Measurements from ENCODE around the gene IDH3B.
A peak's percentile ranks its signal among the peaks of the same experiment; 100 is the strongest.
"Not testable (repeated sequence)": the region's sequence is repeated elsewhere in the genome, so short reads cannot be mapped to it uniquely, and the experiment has no call there.

Gene IDH3B

DNA sequence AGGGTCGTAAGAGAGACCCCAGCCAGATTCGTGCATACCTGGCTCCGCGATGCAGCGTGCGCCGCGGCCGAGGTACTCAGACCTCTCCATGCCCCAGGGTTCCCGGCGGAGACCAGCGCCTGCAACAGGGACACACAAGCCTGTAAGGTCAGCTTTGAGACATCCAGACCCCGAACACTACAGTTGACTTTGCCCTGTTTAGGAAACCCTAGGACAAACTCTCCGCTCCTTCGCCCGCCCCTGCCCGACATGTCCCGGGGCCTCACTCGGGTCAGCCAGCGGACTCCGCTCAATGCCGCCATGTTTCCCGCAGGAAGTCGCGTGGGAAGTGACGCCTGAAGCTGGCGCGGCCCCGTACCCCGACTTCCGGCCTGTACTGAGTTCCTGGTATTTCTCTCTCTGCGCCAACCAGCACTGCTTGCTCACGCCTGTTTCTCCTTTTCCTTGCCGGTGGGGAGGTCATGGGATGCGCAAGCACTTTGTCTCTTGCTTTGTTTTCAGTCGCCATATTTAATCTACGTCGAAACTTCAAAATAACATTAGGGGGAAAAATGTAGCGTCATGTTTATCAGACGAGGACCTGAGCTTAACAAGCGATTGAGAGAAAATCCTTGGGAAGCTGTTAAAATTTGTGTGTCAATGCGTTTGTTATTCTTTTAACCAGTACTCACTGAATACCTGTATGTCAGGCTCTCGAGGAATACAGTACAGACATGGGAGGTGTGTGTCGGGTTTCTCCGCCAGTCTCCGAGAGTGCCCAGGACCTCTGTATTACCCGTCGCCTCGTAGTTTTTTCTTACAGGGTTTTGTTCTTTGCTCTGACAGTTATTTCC is at the start of gene IDH3B:
IDH3B (minus strand) TSS at position 330 of the 833 bp plus-strand sequence; CDS start at position 302, 28 bp downstream.
- H3K4me3 ChIP-seq (ENCODE audit: low read depth, low read length): peak within 1 kb of the TSS; percentile 65
- peak; percentile 69 for DNase-seq (ENCODE audit: low read depth)

GRCh38 chr20:2713285-2713684 is 49.3 kb upstream of the IDH3B start:
- H3K4me3 ChIP-seq (ENCODE audit: low read depth, low read length): no peak overlapping the region
- no peak for DNase-seq (ENCODE audit: low read depth)

- no peak overlapping the region for H3K4me3 ChIP-seq (ENCODE audit: low read depth, low read length)
- no peak for DNase-seq (ENCODE audit: low read depth)
Measured at GRCh38 chr20:2709205-2709981, 45.4 kb upstream of the IDH3B start.

GRCh38 chr20:2708665-2709064 is 44.6 kb upstream of the IDH3B start:
- H3K4me3 ChIP-seq (ENCODE audit: low read depth, low read length): no peak overlapping the region
- DNase-seq (ENCODE audit: low read depth): no peak

- DNase-seq (ENCODE audit: low read depth): no peak
- H3K4me3 ChIP-seq (ENCODE audit: low read depth, low read length): no peak overlapping the region
Measured at GRCh38 chr20:2708073-2708415, 44.0 kb upstream of the IDH3B start.

DNA sequence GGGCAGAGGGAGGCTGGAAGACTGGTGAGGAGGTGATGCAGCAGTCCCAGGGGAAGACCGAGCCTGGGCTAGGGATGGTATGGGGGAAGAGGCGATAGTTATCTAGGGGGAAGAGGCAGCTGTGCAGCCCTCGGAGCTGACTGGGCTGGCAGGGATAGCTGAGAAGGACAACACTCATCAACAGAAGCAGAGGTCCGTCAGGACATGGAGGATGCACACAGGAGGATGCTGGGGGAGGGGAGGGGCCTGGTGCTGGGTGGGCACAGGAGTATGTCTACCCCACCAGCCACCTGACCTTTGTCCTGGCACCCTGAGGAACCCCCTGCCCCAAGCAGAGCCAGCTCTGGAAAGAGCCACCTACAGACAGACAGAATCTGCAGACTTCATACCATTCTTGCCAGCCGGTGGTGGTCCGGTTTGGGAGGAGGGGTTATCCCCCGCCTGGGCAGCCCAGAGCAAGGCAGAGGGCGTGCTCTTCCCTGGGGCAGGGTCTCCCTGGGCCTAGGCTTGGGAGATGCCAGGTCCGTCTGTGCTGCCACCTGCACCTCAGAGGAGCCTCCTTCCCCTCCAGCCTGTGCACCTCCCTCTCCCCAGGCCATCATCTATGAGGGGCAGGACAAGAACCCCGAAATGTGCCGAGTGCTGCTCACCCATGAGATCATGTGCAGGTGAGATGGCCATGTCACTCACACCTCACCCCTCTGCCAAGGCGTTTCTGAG is 43.5 kb upstream of the IDH3B start:
- H3K4me3 ChIP-seq (ENCODE audit: low read depth, low read length): no peak overlapping the region
- DNase-seq (ENCODE audit: low read depth): no peak

DNA sequence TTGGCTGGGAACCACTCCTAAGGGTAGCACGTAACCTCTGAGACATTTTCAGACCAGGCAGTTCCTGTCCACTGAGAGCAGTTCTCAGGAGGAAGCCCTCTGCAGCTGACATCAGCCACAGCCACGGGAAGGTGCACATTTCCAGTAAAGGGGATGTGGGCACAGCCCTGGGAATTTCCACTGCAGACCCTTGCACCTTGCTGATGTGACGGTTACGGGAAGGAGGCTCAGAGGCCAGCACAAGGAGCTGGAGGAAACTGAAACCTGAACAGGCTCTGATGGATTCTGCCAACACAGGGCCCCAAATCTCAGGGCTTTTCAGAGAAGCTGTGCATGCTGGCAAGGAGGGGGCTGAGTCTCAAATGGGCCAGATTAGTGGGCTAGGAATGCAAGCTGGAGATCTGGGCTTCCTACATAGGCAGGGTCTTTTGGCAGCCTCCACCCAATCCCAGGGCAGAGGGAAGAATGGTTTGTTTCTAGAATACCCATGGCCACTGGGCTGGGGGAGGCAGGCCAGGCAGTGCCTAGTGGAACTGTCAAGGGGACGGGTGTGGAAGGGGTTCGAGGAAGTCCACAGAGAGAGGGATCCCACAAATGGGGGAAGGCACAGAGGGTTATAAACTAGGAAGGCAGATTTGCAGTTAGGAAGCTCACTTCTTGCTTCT is 42.8 kb upstream of the IDH3B start:
- H3K4me3 ChIP-seq (ENCODE audit: low read depth, low read length): no peak overlapping the region
- DNase-seq (ENCODE audit: low read depth): no peak

GRCh38 chr20:2705931-2706645 is 42.1 kb upstream of the IDH3B start:
- no peak for DNase-seq (ENCODE audit: low read depth)
- no peak overlapping the region for H3K4me3 ChIP-seq (ENCODE audit: low read depth, low read length)

DNA sequence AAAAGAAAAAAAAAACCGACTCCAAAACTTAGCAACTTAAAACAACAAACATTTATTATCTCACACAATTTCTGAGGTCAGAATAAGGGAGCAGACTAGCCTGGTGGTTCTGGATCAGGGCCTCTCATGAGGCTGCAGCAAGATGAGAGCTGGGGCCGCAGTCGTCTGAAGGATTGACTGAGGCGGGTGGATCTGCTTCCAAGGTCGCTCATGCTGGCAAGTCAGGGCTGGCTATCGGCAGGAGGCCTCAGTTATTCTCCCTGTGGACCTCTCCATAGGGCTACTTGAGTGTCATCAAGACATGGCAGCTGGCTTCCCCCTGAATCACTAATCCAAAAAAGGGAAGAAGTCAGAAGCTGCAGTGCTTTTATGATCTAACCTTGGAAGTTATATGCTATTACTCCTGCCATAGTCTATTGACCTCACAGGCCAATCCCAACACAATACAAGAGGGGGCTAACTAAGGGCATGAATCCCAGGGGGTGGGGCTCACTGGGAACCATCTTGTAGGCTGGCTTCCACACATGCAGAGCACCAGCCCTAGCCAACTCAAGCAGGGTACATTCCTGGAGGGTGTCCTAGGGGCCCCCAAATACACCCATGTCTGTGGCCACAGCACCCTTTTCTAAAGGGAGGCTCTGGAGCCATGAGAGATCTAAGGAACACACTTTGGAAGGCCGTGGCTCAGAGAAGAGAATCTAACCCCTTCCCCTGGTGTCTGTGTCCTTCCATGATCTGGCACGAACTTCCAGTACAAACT is 39.9 kb upstream of the IDH3B start:
- no peak overlapping the region for H3K4me3 ChIP-seq (ENCODE audit: low read depth, low read length)
- DNase-seq (ENCODE audit: low read depth): no peak

DNA sequence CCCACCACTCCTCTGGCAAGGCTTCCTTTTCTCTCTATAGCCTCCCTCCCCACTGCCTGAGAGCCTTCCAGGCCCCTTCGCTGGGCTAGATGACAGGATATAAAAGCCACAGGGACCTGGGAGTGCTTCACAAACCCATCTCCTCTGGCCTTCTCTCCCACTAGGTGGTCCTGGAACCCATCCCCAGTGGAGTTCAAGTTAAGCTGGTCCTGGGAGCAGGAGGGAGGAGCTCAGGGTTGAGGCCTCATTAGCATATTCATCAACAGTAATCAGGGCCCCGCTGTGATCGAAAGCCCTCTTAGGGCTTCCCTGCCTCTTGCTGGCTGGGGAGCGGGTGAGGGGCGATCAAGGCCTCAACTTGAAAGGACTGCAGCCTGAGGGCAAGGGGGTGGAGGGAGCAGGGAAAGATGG is 37.7 kb upstream of the IDH3B start:
- DNase-seq (ENCODE audit: low read depth): no peak
- no peak overlapping the region for H3K4me3 ChIP-seq (ENCODE audit: low read depth, low read length)

DNA sequence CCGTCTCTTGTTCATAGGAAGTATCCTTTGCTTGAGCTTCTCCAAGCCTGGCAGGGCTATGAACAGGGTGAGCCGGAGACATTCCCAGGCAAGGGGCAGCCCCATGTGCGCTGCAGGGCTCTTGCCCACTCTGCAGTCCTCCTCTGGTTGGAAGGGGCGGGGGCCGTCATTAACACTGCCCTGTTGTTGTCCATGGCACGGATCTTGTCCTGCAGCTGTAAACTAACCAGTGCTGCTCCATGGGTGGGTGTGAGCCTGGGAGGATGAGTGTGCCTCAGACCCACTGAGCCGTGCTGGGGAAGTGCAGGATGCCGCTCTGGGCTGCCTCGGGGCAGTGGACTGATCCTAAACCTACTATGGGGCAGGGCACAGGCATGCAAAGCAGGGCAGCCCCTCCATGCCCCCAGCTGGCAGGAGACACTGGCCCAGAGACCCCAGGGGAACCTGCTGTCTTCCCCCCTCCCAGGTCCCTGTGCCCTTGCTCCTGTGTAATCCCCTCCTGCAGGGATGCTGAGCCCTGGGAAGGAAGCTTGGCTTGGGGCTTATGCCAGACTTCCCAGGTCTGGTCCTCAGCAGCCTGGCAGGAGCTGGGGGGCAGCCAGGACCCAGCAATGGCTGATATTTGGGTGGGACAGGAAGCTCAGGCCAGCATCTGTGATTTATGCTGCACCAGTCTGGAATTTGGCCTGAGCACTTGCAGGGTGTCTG is 37.1 kb upstream of the IDH3B start:
- H3K4me3 ChIP-seq (ENCODE audit: low read depth, low read length): no peak overlapping the region
- DNase-seq (ENCODE audit: low read depth): no peak

GRCh38 chr20:2699775-2700413 is 35.9 kb upstream of the IDH3B start:
- H3K4me3 ChIP-seq (ENCODE audit: low read depth, low read length): no peak overlapping the region
- DNase-seq (ENCODE audit: low read depth): no peak

- DNase-seq (ENCODE audit: low read depth): no peak
- H3K4me3 ChIP-seq (ENCODE audit: low read depth, low read length): no peak overlapping the region
Measured at GRCh38 chr20:2698912-2699311, 34.9 kb upstream of the IDH3B start.

DNA sequence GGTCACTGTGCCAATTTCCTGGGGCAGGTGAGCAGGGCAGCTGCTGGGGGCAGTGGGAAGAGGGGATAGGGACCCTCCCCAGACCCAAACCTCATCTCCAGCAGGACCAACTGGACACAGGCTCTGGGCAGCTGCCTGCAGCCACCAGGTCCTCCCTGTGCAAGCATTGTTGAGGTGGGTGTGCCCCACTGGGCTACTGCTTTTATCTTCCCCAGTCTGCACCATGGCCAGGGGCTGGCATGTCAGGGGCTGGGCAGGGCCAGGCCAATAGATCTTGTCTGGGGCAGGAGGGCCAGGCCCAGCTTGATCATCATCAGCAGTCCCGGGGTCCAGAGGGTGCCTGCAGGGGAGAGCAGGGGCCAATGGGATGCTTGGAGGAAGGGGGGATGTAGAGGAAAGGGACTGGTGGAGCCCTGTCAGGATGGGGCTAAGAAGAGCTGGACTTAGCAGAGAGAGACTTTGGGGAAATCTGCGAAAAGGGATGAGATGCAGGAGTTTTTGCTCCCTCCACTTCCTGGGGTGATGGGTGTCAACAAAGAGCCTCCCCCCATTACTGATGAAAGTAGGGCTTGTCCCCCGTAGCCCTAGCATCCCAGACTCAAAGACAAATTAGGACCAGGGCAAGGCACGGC is 34.3 kb upstream of the IDH3B start:
- DNase-seq (ENCODE audit: low read depth): no peak
- H3K4me3 ChIP-seq (ENCODE audit: low read depth, low read length): no peak overlapping the region

- no peak overlapping the region for H3K4me3 ChIP-seq (ENCODE audit: low read depth, low read length)
- DNase-seq (ENCODE audit: low read depth): no peak
Measured at GRCh38 chr20:2697768-2698167, 33.8 kb upstream of the IDH3B start.

DNA sequence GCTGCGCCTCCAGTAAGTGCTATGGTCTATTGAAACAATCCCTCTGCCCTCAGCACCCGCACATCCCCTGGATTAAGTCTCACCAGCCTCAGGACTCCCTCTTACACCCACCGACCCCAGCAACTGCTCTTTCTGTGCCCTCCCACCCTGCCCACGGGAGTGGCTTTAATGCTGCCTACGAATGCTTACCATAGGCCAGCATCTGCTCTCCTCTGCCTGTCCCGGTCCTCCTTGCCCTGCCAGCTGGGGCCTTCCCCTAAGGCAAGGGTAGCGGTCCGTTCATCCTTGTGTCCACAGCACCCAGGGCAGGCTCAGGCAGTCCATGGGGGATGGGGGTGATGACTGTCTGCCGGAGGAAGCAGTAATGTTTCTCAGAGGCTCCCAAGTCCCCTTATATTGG is 32.6 kb upstream of the IDH3B start:
- DNase-seq (ENCODE audit: low read depth): no peak
- H3K4me3 ChIP-seq (ENCODE audit: low read depth, low read length): no peak overlapping the region

- not testable (repeated sequence) for H3K4me3 ChIP-seq (ENCODE audit: low read depth, low read length); DNase-seq (ENCODE audit: low read depth)
Measured at GRCh38 chr20:2695984-2696525, 32.0 kb upstream of the IDH3B start.
